ENCODE data around the gene SULT1C3.

The SULT1C3 gene

GRCh38 chr2:108220191-108220590, 19.6 kb upstream of the SULT1C3 start:
- Histone ChIP-seq H3K4me3 (replicated peaks; ENCODE audit: insufficient read depth, low read length) (no peak overlapping the region), H3K27ac (replicated peaks) (no peak overlapping the region), H3K27me3 (ENCODE audit: insufficient read depth, poor library complexity, severe bottlenecking) (no peaks in the 10 kb centered on the region)
- TF ChIP-seq POLR2AphosphoS5 (IDR thresholded peaks at IDR 0.05; ENCODE audit: low read depth): no peak
- no peak for TF ChIP-seq GABPA (IDR thresholded peaks at IDR 0.05; ENCODE audit: low read depth)
- no peak for TF ChIP-seq SPI1 (IDR thresholded peaks at IDR 0.05; ENCODE audit: borderline replicate concordance, low read depth)
- no peak for TF ChIP-seq REST (IDR thresholded peaks at IDR 0.05; ENCODE audit: insufficient replicate concordance, low read depth)
- TF ChIP-seq CTCF (IDR thresholded peaks at IDR 0.05; ENCODE audit: insufficient read depth, low read length): no peak
- no peak for DNase-seq (ENCODE audit: low read depth in 1 of 2, low spot score in 1 of 2)

GRCh38 chr2:108220942-108221541, 18.7 kb upstream of the SULT1C3 start:
- DNase-seq (ENCODE audit: low read depth in 1 of 2, low spot score in 1 of 2): no peak
- no peak for TF ChIP-seq POLR2AphosphoS5 (IDR thresholded peaks at IDR 0.05; ENCODE audit: low read depth)
- TF ChIP-seq GABPA (IDR thresholded peaks at IDR 0.05; ENCODE audit: low read depth): no peak
- no peak for TF ChIP-seq REST (IDR thresholded peaks at IDR 0.05; ENCODE audit: insufficient replicate concordance, low read depth)
- TF ChIP-seq SPI1 (IDR thresholded peaks at IDR 0.05; ENCODE audit: borderline replicate concordance, low read depth): no peak
- TF ChIP-seq CTCF (IDR thresholded peaks at IDR 0.05; ENCODE audit: insufficient read depth, low read length): no peak
- no peak overlapping the region for H3K4me3 ChIP-seq (replicated peaks; ENCODE audit: insufficient read depth, low read length)
- no peaks in the 10 kb centered on the region for H3K27me3 ChIP-seq (ENCODE audit: insufficient read depth, poor library complexity, severe bottlenecking)
- no peak overlapping the region for H3K27ac ChIP-seq (replicated peaks)

- H3K27ac ChIP-seq (replicated peaks): no peak overlapping the region
- H3K27me3 ChIP-seq (ENCODE audit: insufficient read depth, poor library complexity, severe bottlenecking): peaks cover 5% of the 10 kb centered on the region
- TF ChIP-seq POLR2AphosphoS5 (IDR thresholded peaks at IDR 0.05; ENCODE audit: low read depth): no peak
- no peak for TF ChIP-seq SPI1 (IDR thresholded peaks at IDR 0.05; ENCODE audit: borderline replicate concordance, low read depth)
- TF ChIP-seq REST (IDR thresholded peaks at IDR 0.05; ENCODE audit: insufficient replicate concordance, low read depth): no peak
- no peak for TF ChIP-seq CTCF (IDR thresholded peaks at IDR 0.05; ENCODE audit: insufficient read depth, low read length)
- TF ChIP-seq GABPA (IDR thresholded peaks at IDR 0.05; ENCODE audit: low read depth): no peak
- DNase-seq (ENCODE audit: low read depth in 1 of 2, low spot score in 1 of 2): no peak
- no peak overlapping the region for H3K4me3 ChIP-seq (replicated peaks; ENCODE audit: insufficient read depth, low read length)
These were observed 17.5 kb upstream of the SULT1C3 start for GRCh38 chr2:108222261-108222660.
